ENCODE results near the gene MAP3K13. TPM values are rescaled to one million over a fixed set of nuclear protein-coding genes. Genes with fewer than 3 reads are reported as not detected.
A peak's percentile ranks its signal among the peaks of the same experiment; 100 is the strongest.

The MAP3K13 gene
- total and polyA plus RNA-seq, 2 of the 13 experiments (the other 11 are each of a cell fraction or from before 2014, with no cell fraction given): 24.2 to 26.5 TPM

DNA sequence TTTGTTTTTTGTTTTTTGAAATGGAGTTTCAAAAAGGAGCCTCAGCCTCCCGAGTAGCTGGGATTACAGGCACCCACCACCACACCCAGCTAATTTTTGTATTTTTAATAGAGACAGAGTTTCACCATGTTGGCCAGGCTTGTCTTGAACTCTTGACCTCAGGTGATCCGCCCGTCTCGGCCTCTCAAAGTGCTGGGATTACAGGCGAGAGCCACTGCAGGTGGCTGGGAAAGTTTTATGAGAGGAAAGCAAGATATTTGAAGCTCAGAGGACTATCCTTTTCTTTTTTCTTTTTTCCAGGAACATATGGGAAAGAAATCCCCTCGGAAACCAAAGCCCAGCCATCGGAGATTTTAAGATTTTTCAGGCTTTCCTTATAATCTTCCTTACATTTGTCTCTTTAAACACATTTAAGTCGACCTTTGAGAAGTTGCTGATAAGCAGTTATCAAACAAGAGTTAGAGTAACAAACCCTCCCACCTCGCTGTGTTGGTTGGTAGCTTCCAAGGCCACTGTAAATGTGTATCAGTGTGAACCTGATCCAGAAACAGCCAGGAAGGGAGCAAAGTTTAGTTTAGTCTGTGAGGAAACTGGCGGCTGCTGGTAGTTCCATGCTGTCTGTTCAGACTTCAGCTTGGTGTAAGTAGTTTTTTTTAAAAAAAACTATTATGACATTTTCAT lies 34.5 kb upstream of the MAP3K13 start (continued):
- TF ChIP-seq ZNF326 (CRISPR knock-in tag; IDR thresholded peaks at IDR 0.05; ENCODE audit: borderline replicate concordance): no peak
- no peak for TF ChIP-seq ZNF563 (CRISPR knock-in tag; IDR thresholded peaks at IDR 0.05)
- TF ChIP-seq TP53 (CRISPR knock-in tag; conservative IDR thresholded peaks at IDR 0.05): no peak
- TF ChIP-seq ZNF350 (CRISPR knock-in tag; IDR thresholded peaks at IDR 0.05; ENCODE audit: borderline replicate concordance, low read depth): no peak
- TF ChIP-seq, protein P1, sequence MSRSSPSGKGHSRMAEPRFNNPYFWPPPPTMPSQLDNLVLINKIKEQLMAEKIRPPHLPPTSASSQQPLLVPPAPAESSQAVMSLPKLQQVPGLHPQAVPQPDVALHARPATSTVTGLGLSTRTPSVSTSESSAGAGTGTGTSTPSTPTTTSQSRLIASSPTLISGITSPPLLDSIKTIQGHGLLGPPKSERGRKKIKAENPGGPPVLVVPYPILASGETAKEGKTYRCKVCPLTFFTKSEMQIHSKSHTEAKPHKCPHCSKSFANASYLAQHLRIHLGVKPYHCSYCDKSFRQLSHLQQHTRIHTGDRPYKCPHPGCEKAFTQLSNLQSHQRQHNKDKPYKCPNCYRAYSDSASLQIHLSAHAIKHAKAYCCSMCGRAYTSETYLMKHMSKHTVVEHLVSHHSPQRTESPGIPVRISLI (CRISPR knock-in tag; IDR thresholded peaks at IDR 0.05; ENCODE audit: borderline replicate concordance): peak; percentile 65; the same call in 1 of the 2 replicates
- TF ChIP-seq, protein P2, sequence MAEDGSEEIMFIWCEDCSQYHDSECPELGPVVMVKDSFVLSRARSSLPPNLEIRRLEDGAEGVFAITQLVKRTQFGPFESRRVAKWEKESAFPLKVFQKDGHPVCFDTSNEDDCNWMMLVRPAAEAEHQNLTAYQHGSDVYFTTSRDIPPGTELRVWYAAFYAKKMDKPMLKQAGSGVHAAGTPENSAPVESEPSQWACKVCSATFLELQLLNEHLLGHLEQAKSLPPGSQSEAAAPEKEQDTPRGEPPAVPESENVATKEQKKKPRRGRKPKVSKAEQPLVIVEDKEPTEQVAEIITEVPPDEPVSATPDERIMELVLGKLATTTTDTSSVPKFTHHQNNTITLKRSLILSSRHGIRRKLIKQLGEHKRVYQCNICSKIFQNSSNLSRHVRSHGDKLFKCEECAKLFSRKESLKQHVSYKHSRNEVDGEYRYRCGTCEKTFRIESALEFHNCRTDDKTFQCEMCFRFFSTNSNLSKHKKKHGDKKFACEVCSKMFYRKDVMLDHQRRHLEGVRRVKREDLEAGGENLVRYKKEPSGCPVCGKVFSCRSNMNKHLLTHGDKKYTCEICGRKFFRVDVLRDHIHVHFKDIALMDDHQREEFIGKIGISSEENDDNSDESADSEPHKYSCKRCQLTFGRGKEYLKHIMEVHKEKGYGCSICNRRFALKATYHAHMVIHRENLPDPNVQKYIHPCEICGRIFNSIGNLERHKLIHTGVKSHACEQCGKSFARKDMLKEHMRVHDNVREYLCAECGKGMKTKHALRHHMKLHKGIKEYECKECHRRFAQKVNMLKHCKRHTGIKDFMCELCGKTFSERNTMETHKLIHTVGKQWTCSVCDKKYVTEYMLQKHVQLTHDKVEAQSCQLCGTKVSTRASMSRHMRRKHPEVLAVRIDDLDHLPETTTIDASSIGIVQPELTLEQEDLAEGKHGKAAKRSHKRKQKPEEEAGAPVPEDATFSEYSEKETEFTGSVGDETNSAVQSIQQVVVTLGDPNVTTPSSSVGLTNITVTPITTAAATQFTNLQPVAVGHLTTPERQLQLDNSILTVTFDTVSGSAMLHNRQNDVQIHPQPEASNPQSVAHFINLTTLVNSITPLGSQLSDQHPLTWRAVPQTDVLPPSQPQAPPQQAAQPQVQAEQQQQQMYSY (CRISPR knock-in tag; IDR thresholded peaks at IDR 0.05): no peak
- no peak; the same call in 1 of the 2 replicates for TF ChIP-seq SAFB2 (CRISPR knock-in tag; IDR thresholded peaks at IDR 0.05; ENCODE audit: borderline replicate concordance, low read depth)
- TF ChIP-seq CBX2 (IDR thresholded peaks at IDR 0.05; ENCODE audit: low read depth, low read length): no peak
- TF ChIP-seq CBX2 (CRISPR knock-in tag; IDR thresholded peaks at IDR 0.05; ENCODE audit: low read depth): no peak
- TF ChIP-seq TOE1 (CRISPR knock-in tag; IDR thresholded peaks at IDR 0.05): no peak
- peak; percentile 42 for TF ChIP-seq XRCC5 (optimal IDR thresholded peaks at IDR 0.05; ENCODE audit: low read length)
- peak; percentile 33; the same call in 1 of the 2 replicates for TF ChIP-seq ELF1 (CRISPR knock-in tag; IDR thresholded peaks at IDR 0.05)
- TF ChIP-seq, protein P3, sequence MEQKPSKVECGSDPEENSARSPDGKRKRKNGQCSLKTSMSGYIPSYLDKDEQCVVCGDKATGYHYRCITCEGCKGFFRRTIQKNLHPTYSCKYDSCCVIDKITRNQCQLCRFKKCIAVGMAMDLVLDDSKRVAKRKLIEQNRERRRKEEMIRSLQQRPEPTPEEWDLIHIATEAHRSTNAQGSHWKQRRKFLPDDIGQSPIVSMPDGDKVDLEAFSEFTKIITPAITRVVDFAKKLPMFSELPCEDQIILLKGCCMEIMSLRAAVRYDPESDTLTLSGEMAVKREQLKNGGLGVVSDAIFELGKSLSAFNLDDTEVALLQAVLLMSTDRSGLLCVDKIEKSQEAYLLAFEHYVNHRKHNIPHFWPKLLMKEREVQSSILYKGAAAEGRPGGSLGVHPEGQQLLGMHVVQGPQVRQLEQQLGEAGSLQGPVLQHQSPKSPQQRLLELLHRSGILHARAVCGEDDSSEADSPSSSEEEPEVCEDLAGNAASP (CRISPR knock-in tag; IDR thresholded peaks at IDR 0.05; ENCODE audit: borderline replicate concordance): peak; percentile 63; the same call in 1 of the 2 replicates
- TF ChIP-seq, protein P4, sequence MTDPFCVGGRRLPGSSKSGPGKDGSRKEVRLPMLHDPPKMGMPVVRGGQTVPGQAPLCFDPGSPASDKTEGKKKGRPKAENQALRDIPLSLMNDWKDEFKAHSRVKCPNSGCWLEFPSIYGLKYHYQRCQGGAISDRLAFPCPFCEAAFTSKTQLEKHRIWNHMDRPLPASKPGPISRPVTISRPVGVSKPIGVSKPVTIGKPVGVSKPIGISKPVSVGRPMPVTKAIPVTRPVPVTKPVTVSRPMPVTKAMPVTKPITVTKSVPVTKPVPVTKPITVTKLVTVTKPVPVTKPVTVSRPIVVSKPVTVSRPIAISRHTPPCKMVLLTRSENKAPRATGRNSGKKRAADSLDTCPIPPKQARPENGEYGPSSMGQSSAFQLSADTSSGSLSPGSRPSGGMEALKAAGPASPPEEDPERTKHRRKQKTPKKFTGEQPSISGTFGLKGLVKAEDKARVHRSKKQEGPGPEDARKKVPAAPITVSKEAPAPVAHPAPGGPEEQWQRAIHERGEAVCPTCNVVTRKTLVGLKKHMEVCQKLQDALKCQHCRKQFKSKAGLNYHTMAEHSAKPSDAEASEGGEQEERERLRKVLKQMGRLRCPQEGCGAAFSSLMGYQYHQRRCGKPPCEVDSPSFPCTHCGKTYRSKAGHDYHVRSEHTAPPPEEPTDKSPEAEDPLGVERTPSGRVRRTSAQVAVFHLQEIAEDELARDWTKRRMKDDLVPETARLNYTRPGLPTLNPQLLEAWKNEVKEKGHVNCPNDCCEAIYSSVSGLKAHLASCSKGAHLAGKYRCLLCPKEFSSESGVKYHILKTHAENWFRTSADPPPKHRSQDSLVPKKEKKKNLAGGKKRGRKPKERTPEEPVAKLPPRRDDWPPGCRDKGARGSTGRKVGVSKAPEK (CRISPR knock-in tag; IDR thresholded peaks at IDR 0.05; ENCODE audit: borderline replicate concordance): no peak
- TF ChIP-seq ZSCAN30 (CRISPR knock-in tag; IDR thresholded peaks at IDR 0.05): no peak
- no peak for TF ChIP-seq SETDB1 (CRISPR knock-in tag; IDR thresholded peaks at IDR 0.05; ENCODE audit: borderline replicate concordance)
- no peak for TF ChIP-seq JUNB (CRISPR knock-in tag; IDR thresholded peaks at IDR 0.05; ENCODE audit: borderline replicate concordance)
- TF ChIP-seq WIZ (CRISPR knock-in tag; IDR thresholded peaks at IDR 0.05): no peak
- no peak for TF ChIP-seq TRIM24 (CRISPR knock-in tag; IDR thresholded peaks at IDR 0.05)
- TF ChIP-seq ETV5 (CRISPR knock-in tag; IDR thresholded peaks at IDR 0.05; ENCODE audit: borderline replicate concordance): peak; percentile 50; the same call in 1 of the 2 replicates

All from HepG2 (cell line).